Hematopoietic multipotent progenitor cell treated with erythropoietin and hydrocortisone succinate and interleukin-3 and kit ligand, for 8 days (in vitro differentiated cells): ENCODE data around the gene DDX3X.
A peak's percentile ranks its signal among the peaks of the same experiment; 100 is the strongest.
"Not testable (repeated sequence)": the region's sequence is repeated elsewhere in the genome, so short reads cannot be mapped to it uniquely, and the experiment has no call there.

Experiments
- DNase-seq: peaks from one replicate; pipeline ENCODE4 v3.0.0-alpha.2; 2015

DDX3X gene

GRCh38 chrX:41377624-41378023 lies 43.7 kb downstream of the DDX3X start:
- no peak for DNase-seq

- DNase-seq = no peak
Observed at GRCh38 chrX:41381685-41382084, 47.7 kb downstream of the DDX3X start.

GRCh38 chrX:41382714-41383645 lies 49.0 kb downstream of the DDX3X start:
- DNase-seq = no peak

- DNase-seq = peak; percentile 33
Observed at GRCh38 chrX:41384051-41384705, 50.2 kb downstream of the DDX3X start.

GRCh38 chrX:41386222-41386990 lies 52.4 kb downstream of the DDX3X start:
- DNase-seq = no peak

GRCh38 chrX:41388543-41388942 lies 54.6 kb downstream of the DDX3X start:
- no peak for DNase-seq

- DNase-seq = no peak
Observed at GRCh38 chrX:41389311-41389888, 55.4 kb downstream of the DDX3X start.

- DNase-seq = not testable (repeated sequence)
Observed at GRCh38 chrX:41390576-41390975, 56.6 kb downstream of the DDX3X start.

GRCh38 chrX:41391606-41392005 lies 57.6 kb downstream of the DDX3X start:
- no peak for DNase-seq

- no peak for DNase-seq
Observed at GRCh38 chrX:41394293-41394692, 60.3 kb downstream of the DDX3X start.

GRCh38 chrX:41397219-41397618 lies 63.3 kb downstream of the DDX3X start:
- no peak for DNase-seq

GRCh38 chrX:41397768-41398167 lies 63.8 kb downstream of the DDX3X start:
- no peak for DNase-seq

GRCh38 chrX:41402556-41402955 lies 68.6 kb downstream of the DDX3X start:
- not testable (repeated sequence) for DNase-seq

GRCh38 chrX:41405551-41405950 lies 71.6 kb downstream of the DDX3X start:
- DNase-seq = no peak

- no peak for DNase-seq
Observed at GRCh38 chrX:41406201-41406600, 72.2 kb downstream of the DDX3X start.

- no peak for DNase-seq
Observed at GRCh38 chrX:41407816-41408215, 73.9 kb downstream of the DDX3X start.

- no peak for DNase-seq
Observed at GRCh38 chrX:41408576-41408975, 74.6 kb downstream of the DDX3X start.

GRCh38 chrX:41409006-41409405 lies 75.0 kb downstream of the DDX3X start:
- no peak for DNase-seq

- not testable (repeated sequence) for DNase-seq
Observed at GRCh38 chrX:41411222-41411621, 77.3 kb downstream of the DDX3X start.

- DNase-seq = no peak
Observed at GRCh38 chrX:41412261-41413081, 78.5 kb downstream of the DDX3X start.
